Measurements from ENCODE around the gene AKT1S1.

DNA sequence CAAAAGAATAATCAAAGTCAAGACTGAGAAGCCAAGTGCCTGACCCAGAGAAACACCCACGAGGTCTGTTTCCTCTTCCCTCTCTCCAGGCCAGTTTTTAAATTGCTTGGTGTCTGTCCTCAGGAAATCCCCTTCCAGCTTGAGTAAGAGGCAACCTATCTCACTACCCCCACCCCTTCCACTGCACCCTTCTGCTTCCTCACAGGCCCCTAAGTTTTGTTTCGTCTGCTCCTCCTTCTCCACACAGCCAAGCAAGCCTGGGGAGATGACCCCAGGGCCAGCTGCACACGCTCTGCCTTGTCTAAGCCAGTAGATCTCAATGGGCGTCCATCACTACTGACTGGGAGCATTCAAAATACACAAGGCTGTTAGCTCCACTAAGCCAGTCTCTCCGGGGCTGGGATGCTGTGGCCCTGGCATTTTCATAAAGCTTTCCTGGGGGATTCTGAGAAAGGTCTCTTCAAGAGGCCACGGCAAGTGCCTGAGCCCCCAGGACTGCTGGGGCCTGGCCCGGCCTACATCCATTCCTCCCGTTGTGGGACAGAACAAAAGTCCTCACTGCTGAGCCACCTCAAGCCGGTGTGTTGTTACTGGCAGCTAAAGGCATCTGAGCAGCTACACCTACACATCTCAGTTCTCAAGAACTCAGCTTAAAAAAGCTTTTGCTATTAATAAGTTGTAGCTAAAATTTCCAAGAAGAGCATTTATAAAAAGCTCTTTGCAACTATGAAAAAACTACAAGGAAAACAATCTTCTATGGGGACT lies 34.4 kb upstream of the AKT1S1 start:
- no peak for TF ChIP-seq EZH2 (IDR thresholded peaks at IDR 0.05; ENCODE audit: insufficient read depth, low read length)
- TF ChIP-seq, protein P1, sequence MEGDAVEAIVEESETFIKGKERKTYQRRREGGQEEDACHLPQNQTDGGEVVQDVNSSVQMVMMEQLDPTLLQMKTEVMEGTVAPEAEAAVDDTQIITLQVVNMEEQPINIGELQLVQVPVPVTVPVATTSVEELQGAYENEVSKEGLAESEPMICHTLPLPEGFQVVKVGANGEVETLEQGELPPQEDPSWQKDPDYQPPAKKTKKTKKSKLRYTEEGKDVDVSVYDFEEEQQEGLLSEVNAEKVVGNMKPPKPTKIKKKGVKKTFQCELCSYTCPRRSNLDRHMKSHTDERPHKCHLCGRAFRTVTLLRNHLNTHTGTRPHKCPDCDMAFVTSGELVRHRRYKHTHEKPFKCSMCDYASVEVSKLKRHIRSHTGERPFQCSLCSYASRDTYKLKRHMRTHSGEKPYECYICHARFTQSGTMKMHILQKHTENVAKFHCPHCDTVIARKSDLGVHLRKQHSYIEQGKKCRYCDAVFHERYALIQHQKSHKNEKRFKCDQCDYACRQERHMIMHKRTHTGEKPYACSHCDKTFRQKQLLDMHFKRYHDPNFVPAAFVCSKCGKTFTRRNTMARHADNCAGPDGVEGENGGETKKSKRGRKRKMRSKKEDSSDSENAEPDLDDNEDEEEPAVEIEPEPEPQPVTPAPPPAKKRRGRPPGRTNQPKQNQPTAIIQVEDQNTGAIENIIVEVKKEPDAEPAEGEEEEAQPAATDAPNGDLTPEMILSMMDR (IDR thresholded peaks at IDR 0.05; ENCODE audit: insufficient read depth, low read depth, low read length) = no peak
